Measurements from ENCODE around the gene IRAK1BP1. TPM values are rescaled to one million over a fixed set of nuclear protein-coding genes. Genes with fewer than 3 reads are reported as not detected.

Gene IRAK1BP1
- total RNA-seq, 1 experiment from 2014 or later: 1.8 TPM

DNA sequence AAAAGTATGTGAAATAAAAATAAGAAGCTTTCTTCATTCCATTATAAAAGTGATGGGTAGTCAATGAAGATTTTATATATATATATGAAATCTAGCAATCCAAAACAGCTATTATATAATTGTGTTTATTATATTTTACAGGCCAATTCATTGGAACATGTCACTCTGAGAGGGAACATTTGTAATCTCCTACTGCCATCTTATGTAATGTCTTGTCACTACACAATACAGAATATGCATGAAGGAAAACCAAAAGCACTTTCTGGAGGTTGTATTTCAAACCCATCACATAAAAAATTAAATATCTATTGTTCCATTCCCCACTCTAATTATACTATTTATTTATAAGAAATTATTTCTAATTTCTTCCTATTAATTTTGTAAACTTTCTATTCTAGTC lies 31.5 kb upstream of the IRAK1BP1 start:
- Mint-ChIP-seq H3K9me3 (ENCODE audit: unreplicated experiment) (no peaks in the 10 kb centered on the region), H3K27ac (ENCODE audit: unreplicated experiment) (no peak overlapping the region), H3K36me3 (ENCODE audit: insufficient read depth, unreplicated experiment) (no peaks in the 10 kb centered on the region), H3K27me3 (ENCODE audit: insufficient read depth, unreplicated experiment) (no peaks in the 10 kb centered on the region), H3K4me1 (ENCODE audit: low read depth, unreplicated experiment) (no peaks in the 10 kb centered on the region), H3K4me3 (ENCODE audit: unreplicated experiment) (no peak overlapping the region)
- no peak overlapping the region for H3K4me3 ChIP-seq (ENCODE audit: low read depth, low read length)
- H3K36me3 ChIP-seq (ENCODE audit: control insufficient read depth, insufficient read depth, low read length): no peaks in the 10 kb centered on the region
- intact Hi-C loops (cut with micrococcal nuclease; ENCODE audit: unreplicated experiment): no loop called here
- ChIA-PET CTCF (no interaction called here), POLR2A (no interaction called here)
- no TSS peak for BruUV-seq (replicated peaks)
- no peak for DNase-seq
- no peaks in the 10 kb centered on the region for H3K27me3 ChIP-seq (replicated peaks; ENCODE audit: control insufficient read depth, insufficient read depth, low read length)
- TF ChIP-seq, protein P1, sequence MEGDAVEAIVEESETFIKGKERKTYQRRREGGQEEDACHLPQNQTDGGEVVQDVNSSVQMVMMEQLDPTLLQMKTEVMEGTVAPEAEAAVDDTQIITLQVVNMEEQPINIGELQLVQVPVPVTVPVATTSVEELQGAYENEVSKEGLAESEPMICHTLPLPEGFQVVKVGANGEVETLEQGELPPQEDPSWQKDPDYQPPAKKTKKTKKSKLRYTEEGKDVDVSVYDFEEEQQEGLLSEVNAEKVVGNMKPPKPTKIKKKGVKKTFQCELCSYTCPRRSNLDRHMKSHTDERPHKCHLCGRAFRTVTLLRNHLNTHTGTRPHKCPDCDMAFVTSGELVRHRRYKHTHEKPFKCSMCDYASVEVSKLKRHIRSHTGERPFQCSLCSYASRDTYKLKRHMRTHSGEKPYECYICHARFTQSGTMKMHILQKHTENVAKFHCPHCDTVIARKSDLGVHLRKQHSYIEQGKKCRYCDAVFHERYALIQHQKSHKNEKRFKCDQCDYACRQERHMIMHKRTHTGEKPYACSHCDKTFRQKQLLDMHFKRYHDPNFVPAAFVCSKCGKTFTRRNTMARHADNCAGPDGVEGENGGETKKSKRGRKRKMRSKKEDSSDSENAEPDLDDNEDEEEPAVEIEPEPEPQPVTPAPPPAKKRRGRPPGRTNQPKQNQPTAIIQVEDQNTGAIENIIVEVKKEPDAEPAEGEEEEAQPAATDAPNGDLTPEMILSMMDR (IDR thresholded peaks at IDR 0.05; ENCODE audit: insufficient read depth in 1 of 2, low read depth in 1 of 2, low read length in 1 of 2, severe bottlenecking in 1 of 2, unreplicated experiment in 1 of 2): no peak
- no peaks in the 10 kb centered on the region for H3K4me1 ChIP-seq
- no peaks in the 10 kb centered on the region for H3K9me3 ChIP-seq

DNA sequence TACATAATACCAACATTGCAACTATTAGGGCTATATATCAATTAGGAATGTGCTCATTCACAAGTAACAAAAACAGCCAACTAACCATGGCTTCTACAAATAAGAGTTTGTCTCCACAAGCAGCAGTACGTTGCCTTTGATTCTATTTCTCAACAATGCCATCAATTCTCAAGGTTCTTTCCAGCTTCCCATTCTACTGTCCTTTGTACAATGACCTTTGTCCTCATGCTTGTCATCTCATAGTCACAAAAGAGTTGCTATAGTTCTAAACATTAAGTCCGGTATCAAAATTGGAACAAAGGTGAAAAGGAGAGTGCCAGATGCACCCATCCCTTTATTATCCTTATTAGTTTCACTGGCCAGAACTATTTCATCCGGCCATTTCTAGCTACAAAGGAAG lies 30.8 kb upstream of the IRAK1BP1 start:
- POLR2A ChIA-PET: no interaction called here
- Histone ChIP-seq H3K27me3 (replicated peaks; ENCODE audit: control insufficient read depth, insufficient read depth, low read length) (no peaks in the 10 kb centered on the region), H3K36me3 (ENCODE audit: control insufficient read depth, insufficient read depth, low read length) (no peaks in the 10 kb centered on the region), H3K9me3 (no peaks in the 10 kb centered on the region), H3K4me1 (no peaks in the 10 kb centered on the region), H3K4me3 (ENCODE audit: low read depth, low read length) (no peak overlapping the region)
- Mint-ChIP-seq H3K27me3 (ENCODE audit: insufficient read depth, unreplicated experiment) (no peaks in the 10 kb centered on the region), H3K9me3 (ENCODE audit: unreplicated experiment) (no peaks in the 10 kb centered on the region), H3K4me3 (ENCODE audit: unreplicated experiment) (no peak overlapping the region), H3K4me1 (ENCODE audit: low read depth, unreplicated experiment) (no peaks in the 10 kb centered on the region), H3K27ac (ENCODE audit: unreplicated experiment) (no peak overlapping the region), H3K36me3 (ENCODE audit: insufficient read depth, unreplicated experiment) (no peaks in the 10 kb centered on the region)
- no peak for DNase-seq
- CTCF ChIA-PET: no interaction called here
- intact Hi-C loops (cut with micrococcal nuclease; ENCODE audit: unreplicated experiment): no loop called here
- BruUV-seq (replicated peaks): no TSS peak
- TF ChIP-seq, protein P1 (IDR thresholded peaks at IDR 0.05; ENCODE audit: insufficient read depth in 1 of 2, low read depth in 1 of 2, low read length in 1 of 2, severe bottlenecking in 1 of 2, unreplicated experiment in 1 of 2): no peak

DNA sequence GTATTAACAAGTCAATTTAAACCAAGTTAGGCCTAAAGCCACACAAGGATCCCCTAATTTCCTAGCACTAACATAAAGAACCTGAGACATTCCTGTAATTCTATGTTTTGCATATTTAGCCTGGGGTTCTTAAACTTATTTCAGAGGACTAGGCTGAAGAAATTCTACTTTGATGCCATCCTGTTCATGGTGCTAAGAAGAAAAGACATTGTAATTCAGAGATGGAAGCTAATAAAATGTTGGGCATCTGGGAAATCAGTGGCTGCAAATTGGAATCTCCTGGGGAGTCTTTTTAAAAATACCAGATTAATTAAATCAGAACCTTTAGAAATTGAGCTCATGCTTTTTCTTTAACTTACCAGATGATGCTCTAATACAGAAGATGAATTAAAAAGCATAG lies 26.2 kb upstream of the IRAK1BP1 start:
- Mint-ChIP-seq H3K27ac (ENCODE audit: unreplicated experiment) (no peak overlapping the region), H3K4me3 (ENCODE audit: unreplicated experiment) (no peak overlapping the region), H3K36me3 (ENCODE audit: insufficient read depth, unreplicated experiment) (no peaks in the 10 kb centered on the region), H3K4me1 (ENCODE audit: low read depth, unreplicated experiment) (no peaks in the 10 kb centered on the region), H3K9me3 (ENCODE audit: unreplicated experiment) (no peaks in the 10 kb centered on the region), H3K27me3 (ENCODE audit: insufficient read depth, unreplicated experiment) (peaks cover 4% of the 10 kb centered on the region)
- intact Hi-C loops (cut with micrococcal nuclease; ENCODE audit: unreplicated experiment): no loop called here
- H3K9me3 ChIP-seq: no peaks in the 10 kb centered on the region
- H3K4me3 ChIP-seq (ENCODE audit: low read depth, low read length): no peak overlapping the region
- no peak for DNase-seq
- ChIA-PET POLR2A (no interaction called here), CTCF (no interaction called here)
- TF ChIP-seq, protein P1 (IDR thresholded peaks at IDR 0.05; ENCODE audit: insufficient read depth in 1 of 2, low read depth in 1 of 2, low read length in 1 of 2, severe bottlenecking in 1 of 2, unreplicated experiment in 1 of 2): no peak
- H3K4me1 ChIP-seq: no peaks in the 10 kb centered on the region
- no peaks in the 10 kb centered on the region for H3K27me3 ChIP-seq (replicated peaks; ENCODE audit: control insufficient read depth, insufficient read depth, low read length)
- no TSS peak for BruUV-seq (replicated peaks)
- no peaks in the 10 kb centered on the region for H3K36me3 ChIP-seq (ENCODE audit: control insufficient read depth, insufficient read depth, low read length)

All from Caco-2 (cell line).